HG02678 (cell line): ENCODE measurements around the gene KCNG2.

Experiments used
- ATAC-seq: cut with Tn5 transposase; IDR thresholded peaks from one replicate; pipeline ENCODE4 v1.9.1; 2021; ENCODE audit warnings: mild to moderate bottlenecking, moderate library complexity; ENCODE audit not compliant: unreplicated experiment

Gene KCNG2

GRCh38 chr18:79902075-79902474 lies 104.3 kb downstream of the KCNG2 start:
- ATAC-seq, result no peak

GRCh38 chr18:79902640-79903039 lies 104.9 kb downstream of the KCNG2 start:
- ATAC-seq, result no peak

GRCh38 chr18:79903071-79903635 lies 105.4 kb downstream of the KCNG2 start:
- no peak for ATAC-seq

DNA sequence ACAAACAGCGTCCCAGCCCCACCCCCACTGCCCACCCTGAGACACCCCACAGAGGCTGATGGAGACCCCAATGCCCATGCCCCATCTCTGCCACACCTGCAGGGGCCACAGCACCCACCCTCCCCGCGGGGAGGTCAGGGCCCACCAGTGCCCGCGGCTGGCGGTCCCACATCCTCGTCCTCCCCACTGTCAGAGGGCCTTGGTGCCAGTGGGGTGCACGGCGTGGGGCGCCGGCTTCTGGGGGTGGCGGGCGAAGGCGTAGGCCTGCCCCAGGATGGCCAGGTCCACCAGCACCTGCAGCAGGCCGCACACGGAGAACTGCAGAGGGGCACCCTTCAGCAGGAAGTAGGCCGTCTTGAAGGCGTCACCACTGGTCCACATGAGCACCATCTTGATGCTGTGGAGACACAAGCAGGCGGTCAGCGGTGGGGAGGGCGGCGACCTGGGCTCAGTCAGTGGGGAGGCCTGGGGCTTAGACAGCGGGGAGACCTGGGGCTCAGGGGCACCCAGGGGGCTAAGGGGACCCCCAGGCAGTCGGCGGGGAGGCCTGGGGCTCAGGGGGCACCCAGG lies 106.1 kb downstream of the KCNG2 start:
- ATAC-seq, result no peak

GRCh38 chr18:79904357-79905147 lies 106.8 kb downstream of the KCNG2 start:
- ATAC-seq, result no peak

- ATAC-seq, result no peak
Observed at GRCh38 chr18:79905389-79905911, 107.7 kb downstream of the KCNG2 start.

DNA sequence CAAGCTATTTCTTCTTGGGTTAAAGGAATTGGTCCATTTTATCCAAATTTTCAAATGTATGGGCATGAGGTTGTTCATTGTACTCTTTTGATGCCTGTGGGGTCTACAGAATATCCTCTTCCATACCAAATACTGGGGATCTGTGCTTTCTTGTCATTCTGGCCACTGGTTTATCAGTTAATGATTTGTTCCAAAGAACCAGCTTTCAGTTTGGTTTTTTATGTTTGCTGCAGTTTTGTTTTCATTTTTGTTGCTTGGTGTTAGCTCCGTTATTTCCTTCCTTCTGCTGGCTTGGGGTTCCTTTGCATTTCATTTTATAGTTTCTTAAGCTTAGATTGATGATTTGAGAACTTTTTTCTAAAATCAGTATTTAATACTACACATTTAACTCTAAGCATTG lies 108.3 kb downstream of the KCNG2 start:
- no peak for ATAC-seq

DNA sequence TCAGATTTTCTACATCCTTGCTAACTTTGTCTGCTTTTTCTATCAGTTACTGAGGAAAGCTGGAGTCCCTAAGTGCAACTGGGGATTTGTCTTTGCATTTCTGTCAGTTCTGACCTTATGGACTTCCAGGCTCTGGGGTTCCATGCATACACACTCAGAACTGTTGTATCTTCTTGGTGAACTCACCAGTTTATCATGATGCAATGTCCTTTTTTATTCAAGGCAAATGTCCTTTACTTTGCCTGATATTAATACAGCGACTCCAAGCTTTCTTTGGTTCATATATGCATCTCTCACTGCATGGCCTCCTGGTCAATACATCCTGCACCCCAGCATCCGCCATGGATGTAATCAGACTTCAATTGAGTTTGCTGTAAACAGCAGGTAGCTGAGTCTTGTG lies 109.0 kb downstream of the KCNG2 start:
- ATAC-seq, result no peak

DNA sequence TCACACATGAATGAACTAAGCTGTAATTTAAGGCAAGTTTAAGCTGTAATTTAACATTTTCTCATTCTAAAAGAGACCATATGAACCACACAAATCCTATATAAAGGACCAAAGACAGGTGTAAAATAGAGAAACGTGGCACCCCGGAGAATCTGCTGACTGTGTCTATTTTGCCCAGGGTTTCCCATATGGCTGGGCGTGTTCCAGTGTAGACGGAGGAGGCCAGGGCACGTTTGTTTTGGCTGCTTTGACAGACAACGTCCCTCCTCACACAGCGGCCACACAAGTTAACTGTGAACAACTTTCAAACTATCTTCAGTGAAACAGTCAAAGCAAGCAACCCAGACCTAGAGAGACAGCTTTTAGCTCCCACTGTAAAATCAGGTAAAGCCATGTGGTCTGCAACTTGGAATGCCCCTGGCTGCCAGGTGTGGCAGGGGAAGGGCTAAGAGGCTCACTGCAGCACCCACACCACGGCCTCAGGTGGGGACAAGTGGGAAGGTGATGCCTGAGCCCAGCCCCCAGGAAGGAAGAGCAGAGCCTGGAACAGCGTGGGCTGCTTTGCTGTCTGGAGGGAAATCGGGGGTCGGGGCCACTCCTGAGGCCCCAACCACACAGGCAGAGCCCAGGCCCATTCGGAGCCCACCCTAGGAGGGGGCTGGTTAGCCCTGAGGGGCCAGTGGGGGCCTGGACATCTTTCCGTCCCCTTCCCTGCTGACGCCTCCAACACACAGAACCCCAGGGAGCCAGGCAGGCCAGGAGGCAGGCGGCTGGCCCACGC lies 113.0 kb downstream of the KCNG2 start:
- no peak for ATAC-seq

- no peak for ATAC-seq
Observed at GRCh38 chr18:79911344-79912270, 113.9 kb downstream of the KCNG2 start.

- ATAC-seq, result no peak
Observed at GRCh38 chr18:79912409-79912991, 114.8 kb downstream of the KCNG2 start.

DNA sequence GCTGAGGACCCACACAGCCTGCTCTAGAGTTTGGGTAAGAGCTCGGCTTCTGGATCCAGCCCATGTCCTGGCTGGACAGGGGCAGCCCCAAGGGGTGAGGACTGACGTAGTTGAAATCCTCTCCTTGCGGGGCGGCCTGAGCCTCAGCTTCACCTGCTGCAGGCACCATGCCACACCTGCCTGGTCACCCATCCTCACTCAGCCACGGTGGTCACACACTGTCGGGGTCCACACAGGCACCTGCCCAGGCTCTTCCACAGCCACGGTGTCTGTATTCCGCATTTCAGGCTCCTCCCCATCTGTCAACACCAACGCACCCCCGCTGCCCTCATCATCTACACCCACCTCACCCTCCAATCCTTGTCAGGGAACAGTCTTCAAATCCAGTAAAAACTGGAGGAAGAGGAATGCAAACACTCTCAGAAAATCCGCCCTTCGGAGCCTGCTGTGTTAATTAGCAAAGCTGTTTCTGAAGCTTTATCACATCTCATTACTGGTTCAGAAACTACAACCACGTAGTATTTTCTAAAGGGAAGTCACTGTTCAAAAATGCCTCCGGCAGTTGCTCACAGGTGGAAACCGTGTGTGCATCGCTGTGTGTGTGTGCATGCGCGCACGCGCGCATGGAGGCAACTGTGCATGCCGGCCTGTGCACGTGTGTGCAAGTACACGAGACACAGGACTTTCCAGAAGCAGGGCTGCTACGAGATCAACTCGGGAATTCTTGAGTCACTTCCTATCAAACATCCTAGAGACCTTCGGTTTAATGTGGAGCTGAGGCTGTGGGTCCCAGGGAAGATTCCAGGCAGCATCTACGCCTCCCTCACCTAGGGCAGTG lies 115.5 kb downstream of the KCNG2 start:
- ATAC-seq, result no peak

DNA sequence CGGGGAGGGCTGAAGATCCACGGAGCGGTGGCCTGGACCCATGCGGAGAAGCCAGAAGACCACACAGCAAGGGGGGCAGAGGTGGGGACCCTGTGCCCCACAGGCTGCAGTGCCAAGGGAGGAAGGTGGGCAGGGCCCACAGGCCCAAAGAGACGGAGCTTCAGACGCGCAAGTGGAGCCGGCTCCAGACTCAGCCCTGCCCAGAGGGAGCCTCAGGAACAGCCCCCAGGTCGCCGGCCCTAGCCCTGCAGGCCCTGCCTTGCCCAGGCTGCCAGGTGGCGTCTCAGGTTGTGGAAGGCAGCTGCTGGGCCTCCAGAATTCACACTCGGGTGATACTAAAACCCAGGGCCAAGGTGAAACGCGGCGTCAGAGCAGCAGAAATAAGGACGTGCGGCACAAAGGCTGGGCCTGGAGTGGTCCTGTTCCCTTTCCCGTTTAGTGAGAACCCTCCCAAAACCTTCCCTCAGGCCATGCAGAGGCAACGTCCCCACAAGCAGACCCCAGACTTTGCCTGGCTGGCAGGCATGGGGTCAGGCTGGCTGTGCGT lies 116.9 kb downstream of the KCNG2 start:
- no peak for ATAC-seq

DNA sequence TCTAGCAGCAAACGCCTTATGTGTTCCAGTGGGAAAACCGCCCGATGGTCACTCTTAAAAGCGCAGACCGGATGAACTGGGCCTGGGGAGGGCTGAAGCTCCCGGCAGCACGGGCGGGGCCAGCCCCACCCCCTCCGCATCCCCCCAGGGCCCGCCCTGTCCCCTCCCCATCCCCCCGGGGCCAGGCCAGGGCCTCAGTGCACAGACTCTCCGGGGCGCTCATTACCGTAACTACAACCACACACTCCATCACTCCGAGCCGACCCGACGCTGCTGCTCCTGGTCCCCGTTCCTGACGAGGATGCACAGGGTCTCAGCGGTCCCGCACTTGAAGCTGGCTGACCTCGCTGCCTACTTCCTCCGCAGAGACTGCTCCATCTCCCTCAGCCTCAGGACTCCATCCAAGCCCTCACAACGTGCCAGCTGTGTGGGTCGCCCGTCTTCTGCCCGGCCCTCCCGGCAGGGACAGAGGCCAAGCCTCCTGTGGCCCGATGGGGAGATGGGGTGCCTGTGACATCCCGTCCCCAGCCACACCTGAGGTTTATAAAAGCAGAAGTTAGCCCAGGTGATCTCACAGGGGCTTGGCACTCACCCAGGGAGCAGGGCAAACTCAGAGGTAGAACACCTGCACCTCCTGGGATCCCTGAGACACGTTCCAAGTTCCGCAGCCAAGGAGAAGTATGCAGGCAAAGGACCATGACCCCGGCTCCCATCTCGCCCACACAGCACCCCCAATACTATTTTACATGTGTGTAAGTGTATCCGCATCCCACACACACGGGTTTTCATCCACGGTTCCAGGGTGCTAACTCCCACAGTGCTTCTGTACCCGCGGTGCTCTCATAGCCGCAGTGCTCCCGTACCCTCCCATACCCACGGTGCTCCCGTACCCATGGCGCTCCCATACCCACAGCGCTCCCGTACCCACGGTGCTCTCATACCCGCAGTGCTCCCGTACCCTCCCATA lies 117.7 kb downstream of the KCNG2 start:
- no peak for ATAC-seq

- no peak for ATAC-seq
Observed at GRCh38 chr18:79916128-79916494, 118.4 kb downstream of the KCNG2 start.

GRCh38 chr18:79916546-79917168 lies 118.9 kb downstream of the KCNG2 start:
- no peak for ATAC-seq

DNA sequence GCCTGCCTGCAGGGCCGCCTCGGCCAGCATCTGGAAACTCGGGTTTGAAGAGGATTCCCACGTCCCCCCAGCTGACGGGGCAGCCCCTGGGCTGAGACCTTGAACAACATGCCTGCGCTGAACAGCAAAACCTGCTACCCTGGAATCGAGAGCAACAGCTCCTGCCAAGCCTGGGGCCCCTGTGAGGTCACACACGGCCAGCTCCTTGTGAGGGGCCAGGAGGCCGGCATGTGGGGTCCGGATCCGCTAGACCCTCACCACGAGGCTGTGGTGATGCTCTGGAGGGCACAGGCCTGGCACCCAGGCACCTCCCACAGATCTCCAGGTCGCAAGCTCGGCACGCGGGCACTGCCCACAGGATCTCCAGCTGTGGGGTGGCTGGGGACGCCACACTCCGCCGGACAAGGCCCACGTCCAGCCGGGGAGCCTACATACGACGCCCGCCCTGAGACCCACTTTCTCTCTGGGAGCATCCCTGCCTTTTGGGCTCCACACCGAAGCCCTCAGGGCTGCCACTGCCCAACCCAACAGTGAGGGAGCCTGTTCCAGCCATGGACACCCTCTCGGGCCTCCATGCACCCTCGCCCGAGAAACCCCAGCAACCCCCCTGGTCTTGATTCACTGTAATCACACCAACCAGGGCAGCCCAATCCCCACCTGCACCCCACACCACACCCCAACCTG lies 119.6 kb downstream of the KCNG2 start:
- ATAC-seq, result no peak
